Activated CD4-positive, alpha-beta T cell treated with anti-CD3 and anti-CD28 coated beads, Interleukin-2, amount 10 ng/mL, durations not matched to agents 7 days and 5 days (primary cell): Measurements from ENCODE around the gene SPINT2. TPM values are rescaled to one million over a fixed set of nuclear protein-coding genes. Genes with fewer than 3 reads are reported as not detected.
"Not testable (repeated sequence)": the region's sequence is repeated elsewhere in the genome, so short reads cannot be mapped to it uniquely, and the experiment has no call there.

Experiments used
- CTCF ChIA-PET: fragments of 350-600 bp; sonication (Branson Sonifier 250); formaldehyde crosslinking; loops from one replicate; lab custom pipeline; 2021; ENCODE audit warnings: antibody characterized with exemption; lab: Charles Lee
- POLR2A ChIA-PET: fragments of 350-600 bp; sonication (Branson Sonifier 250); formaldehyde crosslinking; loops from one replicate; lab custom pipeline; 2021; ENCODE audit warnings: antibody characterized with exemption; lab: Charles Lee
- DNase-seq: peaks from one replicate; pipeline ENCODE4 v3.0.0-alpha.2; 2020
- H3K27ac Mint-ChIP-seq: one replicate; pipeline ENCODE4 v1.8.0; 2021; ENCODE audit warnings: mild to moderate bottlenecking, moderate library complexity, mixed read lengths
- H3K27me3 Mint-ChIP-seq: one replicate; pipeline ENCODE4 v1.8.0; 2021; ENCODE audit warnings: mixed read lengths
- H3K36me3 Mint-ChIP-seq: one replicate; pipeline ENCODE4 v1.8.0; 2021; ENCODE audit warnings: low read depth, mixed read lengths
- H3K4me1 Mint-ChIP-seq: one replicate; pipeline ENCODE4 v1.8.0; 2021; ENCODE audit warnings: mixed read lengths
- H3K4me3 Mint-ChIP-seq: one replicate; pipeline ENCODE4 v1.8.0; 2021; ENCODE audit warnings: mild to moderate bottlenecking, moderate library complexity, mixed read lengths
- H3K9me3 Mint-ChIP-seq: one replicate; pipeline ENCODE4 v1.8.0; 2021; ENCODE audit warnings: mixed read lengths
- total RNA-seq, 2 experiments: library from RNA; stranded (reverse); gene quantifications; one replicate each; pipeline ENCODE4 v1.2.3, GENCODE V29; 2021

Gene SPINT2
- total RNA-seq, 2 experiments from 2014 or later, result 8.9 to 9.3 TPM

DNA sequence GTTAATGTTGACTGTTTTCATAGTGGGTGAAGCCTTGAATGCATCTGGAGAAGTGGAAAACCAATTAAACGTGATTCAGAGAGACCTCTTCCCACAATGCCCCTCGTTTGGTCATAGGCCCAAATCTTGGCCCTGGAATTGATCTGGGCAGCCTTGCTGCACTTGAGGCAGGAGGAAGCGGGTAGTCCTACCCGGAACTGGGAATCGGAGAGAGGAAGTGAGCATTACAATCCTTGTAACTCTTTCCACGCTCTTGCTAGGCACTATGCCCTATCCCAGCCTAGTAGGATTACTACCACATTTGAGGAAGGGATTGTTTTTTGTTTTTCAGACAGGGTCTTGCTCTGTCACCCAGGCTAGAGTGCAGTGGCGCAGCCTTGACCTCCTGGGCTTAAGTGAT is 58.9 kb downstream of the SPINT2 start:
- H3K27me3 Mint-ChIP-seq, result no peaks in the 10 kb centered on the region
- H3K4me3 Mint-ChIP-seq, result no peak overlapping the region
- H3K4me1 Mint-ChIP-seq, result peaks cover 33% of the 10 kb centered on the region
- CTCF ChIA-PET, result no interaction called here
- no peak for DNase-seq
- POLR2A ChIA-PET, result no interaction called here
- H3K9me3 Mint-ChIP-seq, result no peaks in the 10 kb centered on the region
- no peak overlapping the region for H3K27ac Mint-ChIP-seq
- H3K36me3 Mint-ChIP-seq, result peaks cover 18% of the 10 kb centered on the region

DNA sequence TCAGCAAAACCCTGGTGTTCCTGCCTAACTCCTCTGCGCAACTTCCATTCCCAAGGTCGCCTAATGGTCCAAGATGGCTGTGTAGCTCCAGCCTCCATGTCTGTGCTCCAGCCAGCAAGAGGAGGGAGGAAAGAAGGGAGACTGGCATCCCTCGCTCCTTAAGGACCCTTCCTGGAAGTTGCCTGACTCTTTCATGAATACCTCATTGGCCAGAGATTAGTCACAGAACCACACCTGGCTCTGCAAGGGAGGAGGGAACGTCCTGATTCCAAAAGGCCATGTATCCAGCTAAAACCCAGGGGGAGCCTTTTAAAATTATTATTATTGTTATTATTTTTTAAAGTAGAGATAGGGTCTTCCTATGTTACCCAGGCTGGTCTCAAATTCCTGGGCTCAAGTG is 60.1 kb downstream of the SPINT2 start:
- Mint-ChIP-seq H3K4me3 (no peak overlapping the region), H3K27me3 (no peaks in the 10 kb centered on the region), H3K27ac (no peak overlapping the region), H3K9me3 (no peaks in the 10 kb centered on the region), H3K36me3 (peaks cover 18% of the 10 kb centered on the region), H3K4me1 (peaks cover 22% of the 10 kb centered on the region)
- CTCF ChIA-PET, result no interaction called here
- no peak for DNase-seq
- POLR2A ChIA-PET, result no interaction called here

- Mint-ChIP-seq H3K4me1 (peaks cover 8% of the 10 kb centered on the region), H3K27ac (no peak overlapping the region), H3K27me3 (no peaks in the 10 kb centered on the region), H3K36me3 (peaks cover 16% of the 10 kb centered on the region), H3K9me3 (no peaks in the 10 kb centered on the region), H3K4me3 (no peak overlapping the region)
- no peak for DNase-seq
- POLR2A ChIA-PET, result no interaction called here
- CTCF ChIA-PET, result no interaction called here
These were observed 62.2 kb downstream of the SPINT2 start for GRCh38 chr19:38326591-38326990.

DNA sequence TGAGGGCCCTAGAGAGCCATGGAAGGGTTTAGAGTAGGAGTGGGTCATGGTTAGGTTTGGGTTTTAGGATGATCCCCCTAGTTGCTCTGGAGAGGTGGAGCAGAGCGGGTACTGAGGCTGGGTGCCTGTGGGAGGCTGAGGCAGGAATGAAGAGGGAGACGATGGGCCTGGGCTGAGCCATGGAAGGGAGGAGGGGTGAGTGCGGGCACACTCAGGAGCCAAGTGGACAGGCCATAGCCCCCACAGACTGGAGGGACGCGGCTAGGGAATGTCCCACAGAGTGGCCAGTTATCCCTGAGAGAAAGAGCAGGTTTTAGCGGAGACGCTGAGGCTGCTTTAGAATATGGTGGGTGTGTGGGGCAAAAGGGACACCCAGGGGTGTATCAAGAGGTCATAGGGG is 65.3 kb downstream of the SPINT2 start:
- Mint-ChIP-seq H3K4me1 (no peaks in the 10 kb centered on the region), H3K4me3 (no peak overlapping the region), H3K36me3 (peaks cover 13% of the 10 kb centered on the region), H3K27me3 (no peaks in the 10 kb centered on the region), H3K9me3 (no peaks in the 10 kb centered on the region), H3K27ac (no peak overlapping the region)
- ChIA-PET CTCF (interaction anchor here (0.6 to 1.6 kb wide), 4 partner anchors 17 to 164 kb away, joined by 3 to 5 read pairs (median 4); partner anchors contain the start of gene GGN), POLR2A (no interaction called here)
- no peak for DNase-seq

DNA sequence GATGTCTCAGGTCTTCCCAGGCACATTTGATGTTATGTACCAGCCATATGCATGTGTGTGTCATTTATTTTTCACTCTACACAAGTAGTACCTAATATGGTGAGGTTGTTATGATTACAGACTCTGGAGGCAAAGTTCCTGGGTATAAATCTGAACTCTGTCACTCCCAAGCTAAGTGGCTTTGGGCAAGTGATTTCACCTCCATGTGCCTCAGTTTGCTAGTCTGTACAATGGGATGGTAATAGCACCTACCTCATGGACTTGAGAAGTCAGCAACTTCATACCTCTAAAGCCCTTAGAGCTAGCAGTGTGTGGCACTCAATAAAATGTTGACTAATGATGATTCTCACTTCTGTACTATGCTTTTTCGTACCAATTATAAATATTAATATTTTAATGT is 67.4 kb downstream of the SPINT2 start:
- peaks cover 6% of the 10 kb centered on the region for H3K4me1 Mint-ChIP-seq
- CTCF ChIA-PET, result no interaction called here
- H3K4me3 Mint-ChIP-seq, result no peak overlapping the region
- POLR2A ChIA-PET, result no interaction called here
- H3K27me3 Mint-ChIP-seq, result no peaks in the 10 kb centered on the region
- peaks cover 8% of the 10 kb centered on the region for H3K36me3 Mint-ChIP-seq
- H3K9me3 Mint-ChIP-seq, result no peaks in the 10 kb centered on the region
- no peak for DNase-seq
- H3K27ac Mint-ChIP-seq, result no peak overlapping the region

- no peak overlapping the region for H3K27ac Mint-ChIP-seq
- H3K4me3 Mint-ChIP-seq, result no peak overlapping the region
- DNase-seq, result no peak
- ChIA-PET POLR2A (no interaction called here), CTCF (interaction anchor here (1.0 to 2.1 kb wide), 4 partner anchors 11 to 91 kb away, joined by 3 to 7 read pairs (median 4); partner anchors contain the start of gene KCNK6)
- H3K9me3 Mint-ChIP-seq, result no peaks in the 10 kb centered on the region
- H3K4me1 Mint-ChIP-seq, result peaks cover 15% of the 10 kb centered on the region
- no peaks in the 10 kb centered on the region for H3K27me3 Mint-ChIP-seq
- peaks cover 2% of the 10 kb centered on the region for H3K36me3 Mint-ChIP-seq
These were observed 68.9 kb downstream of the SPINT2 start for GRCh38 chr19:38333245-38333644.

GRCh38 chr19:38335949-38336637 is 71.7 kb downstream of the SPINT2 start:
- Mint-ChIP-seq H3K4me1 (peaks cover 20% of the 10 kb centered on the region), H3K9me3 (no peaks in the 10 kb centered on the region), H3K27me3 (no peaks in the 10 kb centered on the region), H3K36me3 (no peaks in the 10 kb centered on the region), H3K27ac (peak overlapping the region; percentile 97), H3K4me3 (peak overlapping the region; percentile 88)
- peak; percentile 97 for DNase-seq
- CTCF ChIA-PET, result interaction anchor here (0.7 to 2.5 kb wide), 13 partner anchors 11 to 199 kb away, joined by 3 to 10 read pairs (median 4); partner anchors contain the start of genes GGN, KCNK6 and PSMD8
- POLR2A ChIA-PET, result interaction anchor here (0.6 kb wide), 1 partner anchor 118 kb away, joined by 4 read pairs; no protein-coding TSS in a partner anchor

DNA sequence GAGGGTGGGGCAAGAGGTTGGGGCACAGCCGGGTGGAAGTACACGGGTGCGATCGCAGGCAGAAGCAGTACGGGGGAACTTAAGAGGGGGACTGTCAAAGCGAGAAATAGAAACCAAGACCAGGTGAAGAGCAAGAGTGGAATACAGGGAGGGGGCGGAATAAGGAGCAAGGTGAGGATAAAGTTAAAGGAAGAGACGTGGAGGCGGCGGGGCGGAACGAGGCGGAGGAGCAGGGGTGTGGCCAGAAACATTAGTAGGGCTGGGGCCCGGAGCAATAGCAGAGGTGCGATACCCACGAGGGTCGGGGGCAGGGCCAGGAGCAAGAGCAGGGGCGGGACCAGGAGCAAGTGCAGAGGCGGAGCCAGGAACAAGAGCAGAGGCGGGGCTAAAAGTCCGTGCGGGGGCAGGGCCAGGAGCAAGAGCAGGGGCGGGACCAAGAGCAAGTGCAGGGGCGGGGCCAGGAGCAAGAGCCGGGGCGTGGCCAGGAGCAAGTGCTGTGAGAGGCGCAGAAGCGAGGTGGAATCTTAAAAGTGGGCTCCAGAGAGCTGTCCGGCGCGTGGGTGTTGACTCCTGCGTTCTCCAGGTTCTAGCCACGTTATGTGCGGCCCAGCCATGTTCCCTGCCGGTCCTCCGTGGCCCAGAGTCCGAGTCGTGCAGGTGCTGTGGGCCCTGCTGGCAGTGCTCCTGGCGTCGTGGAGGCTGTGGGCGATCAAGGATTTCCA is 72.4 kb downstream of the SPINT2 start:
- CTCF ChIA-PET, result interaction anchor here (0.9 to 1.0 kb wide), 5 partner anchors 10 to 93 kb away, joined by 3 to 7 read pairs (median 4); partner anchors contain the start of gene PSMD8
- Mint-ChIP-seq H3K4me1 (peaks cover 20% of the 10 kb centered on the region), H3K27ac (peak overlapping the region; percentile 97), H3K4me3 (peak overlapping the region; percentile 88), H3K27me3 (no peaks in the 10 kb centered on the region), H3K9me3 (no peaks in the 10 kb centered on the region), H3K36me3 (no peaks in the 10 kb centered on the region)
- DNase-seq, result peak; percentile 96
- POLR2A ChIA-PET, result no interaction called here

- CTCF ChIA-PET, result interaction anchor here (1.0 kb wide), 1 partner anchor 37 kb away, joined by 3 read pairs; the partner anchor contains the start of gene PSMD8
- Mint-ChIP-seq H3K4me3 (peak overlapping the region; percentile 88), H3K27me3 (no peaks in the 10 kb centered on the region), H3K9me3 (no peaks in the 10 kb centered on the region), H3K27ac (peak overlapping the region; percentile 97), H3K36me3 (no peaks in the 10 kb centered on the region), H3K4me1 (peaks cover 20% of the 10 kb centered on the region)
- POLR2A ChIA-PET, result no interaction called here
- DNase-seq, result peak; percentile 14
These were observed 72.9 kb downstream of the SPINT2 start for GRCh38 chr19:38337360-38337653.

- ChIA-PET POLR2A (interaction anchor here (0.7 kb wide), 1 partner anchor 111 kb away, joined by 6 read pairs; no protein-coding TSS in a partner anchor), CTCF (interaction anchor here (0.6 to 1.4 kb wide), 3 partner anchors 14 to 784 kb away, joined by 3 to 7 read pairs (median 4); partner anchors contain the start of gene FAM98C)
- not testable (repeated sequence) for H3K4me3 Mint-ChIP-seq, H3K27ac Mint-ChIP-seq, H3K9me3 Mint-ChIP-seq, DNase-seq, H3K36me3 Mint-ChIP-seq, H3K27me3 Mint-ChIP-seq
- peaks cover 20% of the 10 kb centered on the region for H3K4me1 Mint-ChIP-seq
These were observed 74.6 kb downstream of the SPINT2 start for GRCh38 chr19:38339011-38339410.

DNA sequence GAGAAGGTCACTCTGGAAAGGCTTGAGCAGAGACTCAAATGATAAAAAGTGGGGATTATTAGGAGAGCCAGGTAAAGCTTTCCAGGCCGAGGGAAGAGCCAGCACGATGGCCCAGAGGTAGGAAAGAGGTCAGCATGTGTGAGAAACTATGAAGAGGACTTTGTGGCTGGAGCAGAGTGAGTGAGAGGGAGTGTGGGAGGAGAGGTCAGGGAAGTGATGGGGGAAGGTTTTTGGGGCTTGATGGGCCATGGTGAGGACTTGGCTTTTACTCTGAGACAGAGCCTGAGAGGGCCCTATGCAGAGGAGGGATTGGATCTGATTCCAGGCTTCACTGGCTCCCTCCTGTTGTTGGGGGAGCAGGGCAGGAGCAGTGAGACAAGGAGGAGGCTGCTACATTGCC is 76.6 kb downstream of the SPINT2 start:
- Mint-ChIP-seq H3K27ac (peak overlapping the region; percentile 7), H3K4me1 (peaks cover 17% of the 10 kb centered on the region), H3K36me3 (no peaks in the 10 kb centered on the region), H3K9me3 (no peaks in the 10 kb centered on the region), H3K4me3 (no peak overlapping the region), H3K27me3 (no peaks in the 10 kb centered on the region)
- no peak for DNase-seq
- POLR2A ChIA-PET, result no interaction called here
- CTCF ChIA-PET, result no interaction called here
